HG03571 (cell line): Measurements from ENCODE around the gene RNF220.
"Not testable (repeated sequence)": the region's sequence is repeated elsewhere in the genome, so short reads cannot be mapped to it uniquely, and the experiment has no call there.

Experiments used
- ATAC-seq: cut with Tn5 transposase; IDR thresholded peaks from one replicate; pipeline ENCODE4 v1.9.1; 2021; ENCODE audit not compliant: unreplicated experiment

Gene RNF220

GRCh38 chr1:44695671-44696070, 290.6 kb downstream of the RNF220 start:
- ATAC-seq: no peak

GRCh38 chr1:44696101-44696500, 291.0 kb downstream of the RNF220 start:
- no peak for ATAC-seq

GRCh38 chr1:44696789-44697345, 291.8 kb downstream of the RNF220 start:
- no peak for ATAC-seq

GRCh38 chr1:44698138-44698537, 293.1 kb downstream of the RNF220 start:
- no peak for ATAC-seq

- not testable (repeated sequence) for ATAC-seq
Measured at GRCh38 chr1:44699375-44699774, 294.3 kb downstream of the RNF220 start.

- no peak for ATAC-seq
Measured at GRCh38 chr1:44700573-44700972, 295.5 kb downstream of the RNF220 start.

GRCh38 chr1:44701141-44701573, 296.1 kb downstream of the RNF220 start:
- no peak for ATAC-seq
